WTC11 (cell line): Measurements from ENCODE around the gene XCL1. TPM values are rescaled to one million over a fixed set of nuclear protein-coding genes. Genes with fewer than 3 reads are reported as not detected.

Experiments
- ATAC-seq: fragments of 200-7000 bp; cut with Tn5 transposase; 2 replicates; pipeline ENCODE4 v1.10.0; 2021; ENCODE audit warnings: mild to moderate bottlenecking, moderate library complexity
- CTCF ChIA-PET: fragments of 300-600 bp; sonication (Branson Sonifier 250); formaldehyde crosslinking; loops from one replicate; lab custom pipeline; 2021; ENCODE audit warnings: antibody characterized with exemption; lab: Charles Lee
- POLR2A ChIA-PET: fragments of 350-600 bp; sonication (Branson Sonifier 250); formaldehyde crosslinking; loops from one replicate; lab custom pipeline; 2021; ENCODE audit warnings: antibody characterized with exemption; lab: Charles Lee
- DNase-seq: peaks from one replicate; pipeline ENCODE4 v3.0.0; 2021; ENCODE audit warnings: low spot score
- H3K27ac Mint-ChIP-seq: 2 replicates; pipeline ENCODE4 v1.8.0; 2021; ENCODE audit warnings: mixed read lengths
- H3K27me3 Mint-ChIP-seq: 2 replicates; pipeline ENCODE4 v1.8.0; 2021; ENCODE audit warnings: low read depth, mild to moderate bottlenecking, moderate library complexity, mixed read lengths
- H3K36me3 Mint-ChIP-seq: 2 replicates; pipeline ENCODE4 v1.8.0; 2021; ENCODE audit warnings: mixed read lengths
- H3K4me1 Mint-ChIP-seq: 2 replicates; pipeline ENCODE4 v1.8.0; 2022; ENCODE audit warnings: mixed read lengths
- H3K4me3 Mint-ChIP-seq: 2 replicates; pipeline ENCODE4 v1.8.0; 2021; ENCODE audit warnings: mild to moderate bottlenecking, moderate library complexity, mixed read lengths
- H3K9me3 Mint-ChIP-seq: 2 replicates; pipeline ENCODE4 v1.8.0; 2021; ENCODE audit warnings: mixed read lengths
- ATF1 ChIP-seq: sonication (generic); formaldehyde crosslinking; IDR thresholded peaks from 2 replicates; pipeline ENCODE4 v1.8.1; 2023; ENCODE audit warnings: mild to moderate bottlenecking, moderate library complexity, missing genetic modification reagents
- CREB1 ChIP-seq: sonication (generic); formaldehyde crosslinking; IDR thresholded peaks from 2 replicates; pipeline ENCODE4 v1.8.0; 2023; ENCODE audit warnings: mild to moderate bottlenecking, missing genetic modification reagents
- NFE2L1 ChIP-seq: sonication (generic); formaldehyde crosslinking; IDR thresholded peaks from 2 replicates; pipeline ENCODE4 v1.8.1; 2023; ENCODE audit warnings: missing genetic modification reagents
- OVOL2 ChIP-seq: fragments of 250-450 bp; sonication (Bioruptor Pico); IDR thresholded peaks from 2 replicates; pipeline ENCODE4 v1.9.0; 2021; ENCODE audit warnings: mild to moderate bottlenecking, borderline replicate concordance
- RELA ChIP-seq: sonication (generic); formaldehyde crosslinking; IDR thresholded peaks from 2 replicates; pipeline ENCODE4 v1.8.1; 2022; ENCODE audit warnings: missing genetic modification reagents, mild to moderate bottlenecking, borderline replicate concordance
- total RNA-seq: library from RNA; stranded (reverse); gene quantifications from 3 replicates; pipeline ENCODE4 v1.2.3, GENCODE V29; 2021
- TF ChIP-seq, protein P1 (sequence below): fragments of 250-450 bp; sonication (Bioruptor Pico); IDR thresholded peaks from 2 replicates; pipeline ENCODE4 v1.9.0; 2021; ENCODE audit warnings: moderate library complexity, mild to moderate bottlenecking, inconsistent platforms, borderline replicate concordance
- TF ChIP-seq, protein P2 (sequence below): sonication (generic); formaldehyde crosslinking; IDR thresholded peaks from 2 replicates; pipeline ENCODE4 v1.8.1; 2022; ENCODE audit warnings: low read depth, mild to moderate bottlenecking, moderate library complexity, missing genetic modification reagents, borderline replicate concordance
- TF ChIP-seq, protein P3 (sequence below): sonication (generic); formaldehyde crosslinking; IDR thresholded peaks from 2 replicates; pipeline ENCODE4 v1.8.1; 2023; ENCODE audit warnings: mild to moderate bottlenecking, missing genetic modification reagents, moderate library complexity
- TF ChIP-seq, protein P4 (sequence below): fragments of 250-450 bp; sonication (Bioruptor Pico); IDR thresholded peaks from 2 replicates; pipeline ENCODE4 v1.9.0; 2021; ENCODE audit warnings: mild to moderate bottlenecking, borderline replicate concordance
- TF ChIP-seq, protein P5 (sequence below): sonication (generic); formaldehyde crosslinking; IDR thresholded peaks from 2 replicates; pipeline ENCODE4 v1.8.1; 2023; ENCODE audit warnings: mild to moderate bottlenecking, missing genetic modification reagents
- TF ChIP-seq, protein P6 (sequence below): sonication (generic); formaldehyde crosslinking; IDR thresholded peaks from 2 replicates; pipeline ENCODE4 v1.8.0; 2023; ENCODE audit warnings: mild to moderate bottlenecking, missing genetic modification reagents
- TF ChIP-seq, protein P7 (sequence below): sonication (generic); formaldehyde crosslinking; conservative IDR thresholded peaks from 2 replicates; pipeline ENCODE4 v1.8.1; 2023; ENCODE audit warnings: mild to moderate bottlenecking, low read depth, missing genetic modification reagents, moderate library complexity
- TF ChIP-seq, protein P8 (sequence below): fragments of 200-600 bp; IDR thresholded peaks from 2 replicates; pipeline ENCODE4 v1.8.0; 2022; ENCODE audit warnings: antibody characterized with exemption
- TF ChIP-seq, protein P9 (sequence below): sonication (generic); formaldehyde crosslinking; IDR thresholded peaks from 2 replicates; pipeline ENCODE4 v1.8.1; 2023; ENCODE audit warnings: mild to moderate bottlenecking, missing genetic modification reagents
- TF ChIP-seq, protein P10 (sequence below): sonication (generic); formaldehyde crosslinking; IDR thresholded peaks from 2 replicates; pipeline ENCODE4 v1.8.1; 2023; ENCODE audit warnings: mild to moderate bottlenecking, missing genetic modification reagents, moderate library complexity

XCL1 gene
- total RNA-seq, 1 experiment from 2014 or later, result 1.1 TPM

DNA sequence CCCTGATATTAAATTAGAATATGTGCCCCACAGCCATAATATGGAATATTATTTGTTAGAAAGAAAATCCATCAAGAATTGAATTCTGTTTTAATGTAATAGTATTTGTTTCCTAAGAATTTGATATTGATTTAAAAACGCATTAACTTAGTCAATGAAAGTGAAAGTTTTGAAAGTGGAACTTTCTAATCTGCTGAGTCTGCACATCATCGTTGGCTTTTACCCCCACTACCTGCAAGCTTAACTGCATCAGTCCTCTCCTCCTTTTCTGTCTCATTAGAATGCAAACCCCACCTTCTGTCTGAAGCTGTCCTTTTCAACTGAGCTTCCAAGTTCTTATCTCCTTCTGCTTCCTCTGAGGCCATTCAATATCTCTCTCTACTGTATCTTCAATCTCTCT is 42.5 kb downstream of the XCL1 start:
- TF ChIP-seq, protein P1, sequence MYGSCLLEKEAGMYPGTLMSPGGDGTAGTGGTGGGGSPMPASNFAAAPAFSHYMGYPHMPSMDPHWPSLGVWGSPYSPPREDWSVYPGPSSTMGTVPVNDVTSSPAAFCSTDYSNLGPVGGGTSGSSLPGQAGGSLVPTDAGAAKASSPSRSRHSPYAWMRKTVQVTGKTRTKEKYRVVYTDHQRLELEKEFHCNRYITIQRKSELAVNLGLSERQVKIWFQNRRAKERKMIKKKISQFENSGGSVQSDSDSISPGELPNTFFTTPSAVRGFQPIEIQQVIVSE, result no peak
- TF ChIP-seq, protein P2, sequence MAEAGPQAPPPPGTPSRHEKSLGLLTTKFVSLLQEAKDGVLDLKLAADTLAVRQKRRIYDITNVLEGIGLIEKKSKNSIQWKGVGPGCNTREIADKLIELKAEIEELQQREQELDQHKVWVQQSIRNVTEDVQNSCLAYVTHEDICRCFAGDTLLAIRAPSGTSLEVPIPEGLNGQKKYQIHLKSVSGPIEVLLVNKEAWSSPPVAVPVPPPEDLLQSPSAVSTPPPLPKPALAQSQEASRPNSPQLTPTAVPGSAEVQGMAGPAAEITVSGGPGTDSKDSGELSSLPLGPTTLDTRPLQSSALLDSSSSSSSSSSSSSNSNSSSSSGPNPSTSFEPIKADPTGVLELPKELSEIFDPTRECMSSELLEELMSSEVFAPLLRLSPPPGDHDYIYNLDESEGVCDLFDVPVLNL (CRISPR knock-in tag), result no peak
- TF ChIP-seq, protein P3, sequence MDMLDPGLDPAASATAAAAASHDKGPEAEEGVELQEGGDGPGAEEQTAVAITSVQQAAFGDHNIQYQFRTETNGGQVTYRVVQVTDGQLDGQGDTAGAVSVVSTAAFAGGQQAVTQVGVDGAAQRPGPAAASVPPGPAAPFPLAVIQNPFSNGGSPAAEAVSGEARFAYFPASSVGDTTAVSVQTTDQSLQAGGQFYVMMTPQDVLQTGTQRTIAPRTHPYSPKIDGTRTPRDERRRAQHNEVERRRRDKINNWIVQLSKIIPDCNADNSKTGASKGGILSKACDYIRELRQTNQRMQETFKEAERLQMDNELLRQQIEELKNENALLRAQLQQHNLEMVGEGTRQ (CRISPR knock-in tag), result no peak
- TF ChIP-seq, protein P4, sequence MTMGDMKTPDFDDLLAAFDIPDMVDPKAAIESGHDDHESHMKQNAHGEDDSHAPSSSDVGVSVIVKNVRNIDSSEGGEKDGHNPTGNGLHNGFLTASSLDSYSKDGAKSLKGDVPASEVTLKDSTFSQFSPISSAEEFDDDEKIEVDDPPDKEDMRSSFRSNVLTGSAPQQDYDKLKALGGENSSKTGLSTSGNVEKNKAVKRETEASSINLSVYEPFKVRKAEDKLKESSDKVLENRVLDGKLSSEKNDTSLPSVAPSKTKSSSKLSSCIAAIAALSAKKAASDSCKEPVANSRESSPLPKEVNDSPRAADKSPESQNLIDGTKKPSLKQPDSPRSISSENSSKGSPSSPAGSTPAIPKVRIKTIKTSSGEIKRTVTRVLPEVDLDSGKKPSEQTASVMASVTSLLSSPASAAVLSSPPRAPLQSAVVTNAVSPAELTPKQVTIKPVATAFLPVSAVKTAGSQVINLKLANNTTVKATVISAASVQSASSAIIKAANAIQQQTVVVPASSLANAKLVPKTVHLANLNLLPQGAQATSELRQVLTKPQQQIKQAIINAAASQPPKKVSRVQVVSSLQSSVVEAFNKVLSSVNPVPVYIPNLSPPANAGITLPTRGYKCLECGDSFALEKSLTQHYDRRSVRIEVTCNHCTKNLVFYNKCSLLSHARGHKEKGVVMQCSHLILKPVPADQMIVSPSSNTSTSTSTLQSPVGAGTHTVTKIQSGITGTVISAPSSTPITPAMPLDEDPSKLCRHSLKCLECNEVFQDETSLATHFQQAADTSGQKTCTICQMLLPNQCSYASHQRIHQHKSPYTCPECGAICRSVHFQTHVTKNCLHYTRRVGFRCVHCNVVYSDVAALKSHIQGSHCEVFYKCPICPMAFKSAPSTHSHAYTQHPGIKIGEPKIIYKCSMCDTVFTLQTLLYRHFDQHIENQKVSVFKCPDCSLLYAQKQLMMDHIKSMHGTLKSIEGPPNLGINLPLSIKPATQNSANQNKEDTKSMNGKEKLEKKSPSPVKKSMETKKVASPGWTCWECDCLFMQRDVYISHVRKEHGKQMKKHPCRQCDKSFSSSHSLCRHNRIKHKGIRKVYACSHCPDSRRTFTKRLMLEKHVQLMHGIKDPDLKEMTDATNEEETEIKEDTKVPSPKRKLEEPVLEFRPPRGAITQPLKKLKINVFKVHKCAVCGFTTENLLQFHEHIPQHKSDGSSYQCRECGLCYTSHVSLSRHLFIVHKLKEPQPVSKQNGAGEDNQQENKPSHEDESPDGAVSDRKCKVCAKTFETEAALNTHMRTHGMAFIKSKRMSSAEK (CRISPR knock-in tag), result no peak
- TF ChIP-seq ATF1 (CRISPR knock-in tag), result no peak
- no peak for TF ChIP-seq NFE2L1 (CRISPR knock-in tag)
- TF ChIP-seq, protein P5, sequence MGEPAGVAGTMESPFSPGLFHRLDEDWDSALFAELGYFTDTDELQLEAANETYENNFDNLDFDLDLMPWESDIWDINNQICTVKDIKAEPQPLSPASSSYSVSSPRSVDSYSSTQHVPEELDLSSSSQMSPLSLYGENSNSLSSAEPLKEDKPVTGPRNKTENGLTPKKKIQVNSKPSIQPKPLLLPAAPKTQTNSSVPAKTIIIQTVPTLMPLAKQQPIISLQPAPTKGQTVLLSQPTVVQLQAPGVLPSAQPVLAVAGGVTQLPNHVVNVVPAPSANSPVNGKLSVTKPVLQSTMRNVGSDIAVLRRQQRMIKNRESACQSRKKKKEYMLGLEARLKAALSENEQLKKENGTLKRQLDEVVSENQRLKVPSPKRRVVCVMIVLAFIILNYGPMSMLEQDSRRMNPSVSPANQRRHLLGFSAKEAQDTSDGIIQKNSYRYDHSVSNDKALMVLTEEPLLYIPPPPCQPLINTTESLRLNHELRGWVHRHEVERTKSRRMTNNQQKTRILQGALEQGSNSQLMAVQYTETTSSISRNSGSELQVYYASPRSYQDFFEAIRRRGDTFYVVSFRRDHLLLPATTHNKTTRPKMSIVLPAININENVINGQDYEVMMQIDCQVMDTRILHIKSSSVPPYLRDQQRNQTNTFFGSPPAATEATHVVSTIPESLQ, result no peak
- TF ChIP-seq, protein P6, sequence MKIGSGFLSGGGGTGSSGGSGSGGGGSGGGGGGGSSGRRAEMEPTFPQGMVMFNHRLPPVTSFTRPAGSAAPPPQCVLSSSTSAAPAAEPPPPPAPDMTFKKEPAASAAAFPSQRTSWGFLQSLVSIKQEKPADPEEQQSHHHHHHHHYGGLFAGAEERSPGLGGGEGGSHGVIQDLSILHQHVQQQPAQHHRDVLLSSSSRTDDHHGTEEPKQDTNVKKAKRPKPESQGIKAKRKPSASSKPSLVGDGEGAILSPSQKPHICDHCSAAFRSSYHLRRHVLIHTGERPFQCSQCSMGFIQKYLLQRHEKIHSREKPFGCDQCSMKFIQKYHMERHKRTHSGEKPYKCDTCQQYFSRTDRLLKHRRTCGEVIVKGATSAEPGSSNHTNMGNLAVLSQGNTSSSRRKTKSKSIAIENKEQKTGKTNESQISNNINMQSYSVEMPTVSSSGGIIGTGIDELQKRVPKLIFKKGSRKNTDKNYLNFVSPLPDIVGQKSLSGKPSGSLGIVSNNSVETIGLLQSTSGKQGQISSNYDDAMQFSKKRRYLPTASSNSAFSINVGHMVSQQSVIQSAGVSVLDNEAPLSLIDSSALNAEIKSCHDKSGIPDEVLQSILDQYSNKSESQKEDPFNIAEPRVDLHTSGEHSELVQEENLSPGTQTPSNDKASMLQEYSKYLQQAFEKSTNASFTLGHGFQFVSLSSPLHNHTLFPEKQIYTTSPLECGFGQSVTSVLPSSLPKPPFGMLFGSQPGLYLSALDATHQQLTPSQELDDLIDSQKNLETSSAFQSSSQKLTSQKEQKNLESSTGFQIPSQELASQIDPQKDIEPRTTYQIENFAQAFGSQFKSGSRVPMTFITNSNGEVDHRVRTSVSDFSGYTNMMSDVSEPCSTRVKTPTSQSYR, result no peak
- TF ChIP-seq OVOL2, result no peak
- TF ChIP-seq, protein P7, sequence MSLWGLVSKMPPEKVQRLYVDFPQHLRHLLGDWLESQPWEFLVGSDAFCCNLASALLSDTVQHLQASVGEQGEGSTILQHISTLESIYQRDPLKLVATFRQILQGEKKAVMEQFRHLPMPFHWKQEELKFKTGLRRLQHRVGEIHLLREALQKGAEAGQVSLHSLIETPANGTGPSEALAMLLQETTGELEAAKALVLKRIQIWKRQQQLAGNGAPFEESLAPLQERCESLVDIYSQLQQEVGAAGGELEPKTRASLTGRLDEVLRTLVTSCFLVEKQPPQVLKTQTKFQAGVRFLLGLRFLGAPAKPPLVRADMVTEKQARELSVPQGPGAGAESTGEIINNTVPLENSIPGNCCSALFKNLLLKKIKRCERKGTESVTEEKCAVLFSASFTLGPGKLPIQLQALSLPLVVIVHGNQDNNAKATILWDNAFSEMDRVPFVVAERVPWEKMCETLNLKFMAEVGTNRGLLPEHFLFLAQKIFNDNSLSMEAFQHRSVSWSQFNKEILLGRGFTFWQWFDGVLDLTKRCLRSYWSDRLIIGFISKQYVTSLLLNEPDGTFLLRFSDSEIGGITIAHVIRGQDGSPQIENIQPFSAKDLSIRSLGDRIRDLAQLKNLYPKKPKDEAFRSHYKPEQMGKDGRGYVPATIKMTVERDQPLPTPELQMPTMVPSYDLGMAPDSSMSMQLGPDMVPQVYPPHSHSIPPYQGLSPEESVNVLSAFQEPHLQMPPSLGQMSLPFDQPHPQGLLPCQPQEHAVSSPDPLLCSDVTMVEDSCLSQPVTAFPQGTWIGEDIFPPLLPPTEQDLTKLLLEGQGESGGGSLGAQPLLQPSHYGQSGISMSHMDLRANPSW, result no peak
- no peak for TF ChIP-seq RELA (CRISPR knock-in tag)
- TF ChIP-seq, protein P8, sequence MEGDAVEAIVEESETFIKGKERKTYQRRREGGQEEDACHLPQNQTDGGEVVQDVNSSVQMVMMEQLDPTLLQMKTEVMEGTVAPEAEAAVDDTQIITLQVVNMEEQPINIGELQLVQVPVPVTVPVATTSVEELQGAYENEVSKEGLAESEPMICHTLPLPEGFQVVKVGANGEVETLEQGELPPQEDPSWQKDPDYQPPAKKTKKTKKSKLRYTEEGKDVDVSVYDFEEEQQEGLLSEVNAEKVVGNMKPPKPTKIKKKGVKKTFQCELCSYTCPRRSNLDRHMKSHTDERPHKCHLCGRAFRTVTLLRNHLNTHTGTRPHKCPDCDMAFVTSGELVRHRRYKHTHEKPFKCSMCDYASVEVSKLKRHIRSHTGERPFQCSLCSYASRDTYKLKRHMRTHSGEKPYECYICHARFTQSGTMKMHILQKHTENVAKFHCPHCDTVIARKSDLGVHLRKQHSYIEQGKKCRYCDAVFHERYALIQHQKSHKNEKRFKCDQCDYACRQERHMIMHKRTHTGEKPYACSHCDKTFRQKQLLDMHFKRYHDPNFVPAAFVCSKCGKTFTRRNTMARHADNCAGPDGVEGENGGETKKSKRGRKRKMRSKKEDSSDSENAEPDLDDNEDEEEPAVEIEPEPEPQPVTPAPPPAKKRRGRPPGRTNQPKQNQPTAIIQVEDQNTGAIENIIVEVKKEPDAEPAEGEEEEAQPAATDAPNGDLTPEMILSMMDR, result no peak
- no peak for TF ChIP-seq CREB1
- TF ChIP-seq, protein P9, sequence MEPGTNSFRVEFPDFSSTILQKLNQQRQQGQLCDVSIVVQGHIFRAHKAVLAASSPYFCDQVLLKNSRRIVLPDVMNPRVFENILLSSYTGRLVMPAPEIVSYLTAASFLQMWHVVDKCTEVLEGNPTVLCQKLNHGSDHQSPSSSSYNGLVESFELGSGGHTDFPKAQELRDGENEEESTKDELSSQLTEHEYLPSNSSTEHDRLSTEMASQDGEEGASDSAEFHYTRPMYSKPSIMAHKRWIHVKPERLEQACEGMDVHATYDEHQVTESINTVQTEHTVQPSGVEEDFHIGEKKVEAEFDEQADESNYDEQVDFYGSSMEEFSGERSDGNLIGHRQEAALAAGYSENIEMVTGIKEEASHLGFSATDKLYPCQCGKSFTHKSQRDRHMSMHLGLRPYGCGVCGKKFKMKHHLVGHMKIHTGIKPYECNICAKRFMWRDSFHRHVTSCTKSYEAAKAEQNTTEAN (CRISPR knock-in tag), result no peak
- TF ChIP-seq, protein P10, sequence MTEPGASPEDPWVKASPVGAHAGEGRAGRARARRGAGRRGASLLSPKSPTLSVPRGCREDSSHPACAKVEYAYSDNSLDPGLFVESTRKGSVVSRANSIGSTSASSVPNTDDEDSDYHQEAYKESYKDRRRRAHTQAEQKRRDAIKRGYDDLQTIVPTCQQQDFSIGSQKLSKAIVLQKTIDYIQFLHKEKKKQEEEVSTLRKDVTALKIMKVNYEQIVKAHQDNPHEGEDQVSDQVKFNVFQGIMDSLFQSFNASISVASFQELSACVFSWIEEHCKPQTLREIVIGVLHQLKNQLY (CRISPR knock-in tag), result no peak
- Mint-ChIP-seq H3K36me3 (no peaks in the 10 kb centered on the region), H3K4me3 (no peak overlapping the region), H3K27ac (no peak overlapping the region), H3K4me1 (0 out of 2 replicates have a peak, but pooled peaks cover 4% of the 10 kb centered on the region), H3K27me3 (no peaks in the 10 kb centered on the region; the same call in 1 of the 2 replicates), H3K9me3 (no peaks in the 10 kb centered on the region)
- ChIA-PET POLR2A (no interaction called here), CTCF (interaction anchor here (3.1 kb wide), 1 partner anchor 16 kb away, joined by 12 read pairs; no protein-coding TSS in a partner anchor)
- DNase-seq (no peak), ATAC-seq (no peak)
